ENCODE measurements around the gene GPAT3. TPM values are rescaled to one million over a fixed set of nuclear protein-coding genes. Genes with fewer than 3 reads are reported as not detected.

Gene GPAT3
- total and polyA plus RNA-seq, 2 of the 8 experiments (the other 6 are each of a cell fraction or from before 2014, with no cell fraction given) = 0.23 to 2.0 TPM

GRCh38 chr4:83599183-83599582, 63.3 kb downstream of the GPAT3 start:
- Histone ChIP-seq H3K4ac (replicated peaks; ENCODE audit: insufficient read length, low read depth, low read length) (no peak overlapping the region), H2BK12ac (ENCODE audit: low read depth, low read length) (no peak overlapping the region), H3K27ac (ENCODE audit: low read depth, low read length) (no peak overlapping the region), H2AK5ac (ENCODE audit: low read depth, low read length) (no peak overlapping the region), H3K23ac (ENCODE audit: insufficient read length) (no peak overlapping the region), H3K4me2 (ENCODE audit: insufficient read depth in 1 of 2, low read depth in 2 of 2, low read length in 2 of 2) (no peak overlapping the region; a peak in 1 of 4 replicates), H3K9me3 (ENCODE audit: insufficient read depth in 2 of 2, low read depth in 1 of 2, low read length in 1 of 2) (no peaks in the 10 kb centered on the region), H3K23me2 (ENCODE audit: low read depth, low read length) (no peaks in the 10 kb centered on the region), H2BK120ac (replicated peaks; ENCODE audit: low read depth, low read length) (no peak overlapping the region), H2AFZ (ENCODE audit: low read length) (peak overlapping the region; percentile 81; the same call in 1 of the 2 replicates), H3K4me1 (replicated peaks in 1 of 4; ENCODE audit: control insufficient read depth in 3 of 4, insufficient read depth in 4 of 4, low read length in 3 of 4) (no peaks in the 10 kb centered on the region), H2BK20ac (ENCODE audit: low read length) (no peak overlapping the region), H4K5ac (ENCODE audit: insufficient read length, low read depth, low read length) (no peak overlapping the region), H4K20me1 (replicated peaks in 1 of 2; ENCODE audit: control insufficient read depth in 1 of 2, insufficient read depth in 2 of 2, low read length in 2 of 2) (no peaks in the 10 kb centered on the region), H3K14ac (ENCODE audit: insufficient read length) (no peak overlapping the region), H2BK5ac (ENCODE audit: low read depth, low read length) (no peak overlapping the region), H3K18ac (ENCODE audit: extremely low read depth, low read length) (no peak overlapping the region), H3K79me2 (ENCODE audit: control insufficient read depth in 1 of 2, insufficient read depth in 2 of 2, low read length in 2 of 2) (no peaks in the 10 kb centered on the region), H3K36me3 (ENCODE audit: control insufficient read depth in 2 of 4, insufficient read depth in 4 of 4, low read length in 3 of 4) (no peaks in the 10 kb centered on the region), H2BK15ac (ENCODE audit: low read length) (no peak overlapping the region), H3K4me3 (ENCODE audit: extremely low read depth in 1 of 4, insufficient read depth in 2 of 4, low read depth in 3 of 4, low read length in 4 of 4) (no peak overlapping the region), H3K79me1 (ENCODE audit: low read depth, low read length) (no peaks in the 10 kb centered on the region), H3K9ac (replicated peaks in 1 of 4; ENCODE audit: extremely low read depth in 1 of 4, low read depth in 3 of 4, low read length in 3 of 4) (no peak overlapping the region), H4K91ac (replicated peaks; ENCODE audit: insufficient read length, low read length) (no peak overlapping the region), H3K27me3 (replicated peaks in 1 of 4; ENCODE audit: control insufficient read depth in 3 of 4, extremely low read depth in 1 of 4, insufficient read depth in 3 of 4, low read length in 3 of 4) (peaks cover 0 to 1% (median 0%) of the 10 kb centered on the region in 4 experiments; a peak in 1 of 7 replicates), H4K8ac (ENCODE audit: extremely low read depth, insufficient read depth, low read length) (no peak overlapping the region), H3K56ac (replicated peaks; ENCODE audit: insufficient read length, low read depth, low read length) (no peak overlapping the region)
- DNase-seq (ENCODE audit: low read depth in 1 of 2, low spot score in 2 of 2) = no peak
- no peak for TF ChIP-seq BCL11A (IDR thresholded peaks at IDR 0.05; ENCODE audit: low read depth in 2 of 2, low read length in 2 of 2)
- TF ChIP-seq USF2 (IDR thresholded peaks at IDR 0.05; ENCODE audit: low read length) = peak; percentile 71
- no peak for TF ChIP-seq HDAC6 (IDR thresholded peaks at IDR 0.05; ENCODE audit: low read depth, low read length)
- TF ChIP-seq SP1 (IDR thresholded peaks at IDR 0.05; ENCODE audit: low read depth, low read length) = 0 out of 2 replicates have a peak, but pooled peaks have one; percentile 21
- no peak for TF ChIP-seq GTF2F1 (IDR thresholded peaks at IDR 0.05; ENCODE audit: borderline replicate concordance, low read depth, low read length)
- TF ChIP-seq SP4 (IDR thresholded peaks at IDR 0.05; ENCODE audit: low read length) = no peak
- TF ChIP-seq CHD1 (IDR thresholded peaks at IDR 0.05; ENCODE audit: low read depth, low read length) = no peak
- no peak for TF ChIP-seq CTBP2 (IDR thresholded peaks at IDR 0.05; ENCODE audit: borderline replicate concordance, insufficient read depth, insufficient read length, low read length)
- TF ChIP-seq SIX5 (IDR thresholded peaks at IDR 0.05; ENCODE audit: low read depth, low read length) = peak; percentile 76
- 0 out of 2 replicates have a peak, but pooled peaks have one; percentile 25 for TF ChIP-seq YY1 (IDR thresholded peaks at IDR 0.05; ENCODE audit: low read depth, low read length)
- ChIA-PET CTCF (ENCODE audit: partially characterized antibody) (interaction anchor here (1.0 to 1.1 kb wide), 2 partner anchors 9 to 15 kb away, joined by 3 read pairs; no protein-coding TSS in a partner anchor), POLR2A (ENCODE audit: partially characterized antibody) (interaction anchor here (1.1 kb wide), 1 partner anchor 8 kb away, joined by 3 read pairs; no protein-coding TSS in a partner anchor)
- WGBS, 2 experiments (ENCODE audit: extremely low coverage in 1 of 2, insufficient coverage in 1 of 2, insufficient read length in 1 of 2, insufficient replicate concordance in 2 of 2, low coverage in 1 of 2, low lambda C conversion rate in 2 of 2, missing lambda C conversion rate in 1 of 2) = 100% methylated on average over 1 of the region's 1 CpG; no CpG with 5 or more reads in 1 of the 2 experiments
- peak; percentile 90 for FAIRE-seq

Measured in H1 (cell line).